B cell (primary cell): ENCODE data around the gene CPSF2.

Experiments
- EZH2 ChIP-seq: IDR thresholded peaks from 2 replicates; pipeline ENCODE4 v1.6.1; 2012; ENCODE audit warnings: borderline replicate concordance, low read depth, mild to moderate bottlenecking, moderate library complexity, low read length; ENCODE audit not compliant: insufficient read depth, poor library complexity, severe bottlenecking
- TF ChIP-seq, protein P1 (sequence below): fragments of 200-600 bp; IDR thresholded peaks from one replicate; pipeline ENCODE4 v1.8.0; 2022; ENCODE audit warnings: antibody characterized with exemption, mild to moderate bottlenecking

DNA sequence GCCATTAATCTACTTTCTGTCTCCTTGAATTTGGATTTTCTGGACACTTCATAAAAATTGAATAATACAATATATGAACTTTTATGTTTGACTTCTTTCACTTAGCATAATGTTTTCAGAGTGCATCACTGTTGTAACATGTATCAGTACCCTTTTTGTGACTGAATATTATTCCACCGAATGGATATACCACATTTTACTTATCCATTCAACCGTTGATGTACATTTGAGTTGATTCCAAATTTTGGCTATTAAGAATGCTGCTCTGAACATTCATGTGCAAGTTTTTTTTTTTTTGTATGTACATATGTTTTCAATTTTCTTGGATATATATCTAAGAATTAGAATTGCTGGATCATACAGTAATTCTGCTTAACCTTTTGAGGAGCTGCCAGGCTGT, 43.2 kb downstream of the CPSF2 start:
- TF ChIP-seq, protein P1, sequence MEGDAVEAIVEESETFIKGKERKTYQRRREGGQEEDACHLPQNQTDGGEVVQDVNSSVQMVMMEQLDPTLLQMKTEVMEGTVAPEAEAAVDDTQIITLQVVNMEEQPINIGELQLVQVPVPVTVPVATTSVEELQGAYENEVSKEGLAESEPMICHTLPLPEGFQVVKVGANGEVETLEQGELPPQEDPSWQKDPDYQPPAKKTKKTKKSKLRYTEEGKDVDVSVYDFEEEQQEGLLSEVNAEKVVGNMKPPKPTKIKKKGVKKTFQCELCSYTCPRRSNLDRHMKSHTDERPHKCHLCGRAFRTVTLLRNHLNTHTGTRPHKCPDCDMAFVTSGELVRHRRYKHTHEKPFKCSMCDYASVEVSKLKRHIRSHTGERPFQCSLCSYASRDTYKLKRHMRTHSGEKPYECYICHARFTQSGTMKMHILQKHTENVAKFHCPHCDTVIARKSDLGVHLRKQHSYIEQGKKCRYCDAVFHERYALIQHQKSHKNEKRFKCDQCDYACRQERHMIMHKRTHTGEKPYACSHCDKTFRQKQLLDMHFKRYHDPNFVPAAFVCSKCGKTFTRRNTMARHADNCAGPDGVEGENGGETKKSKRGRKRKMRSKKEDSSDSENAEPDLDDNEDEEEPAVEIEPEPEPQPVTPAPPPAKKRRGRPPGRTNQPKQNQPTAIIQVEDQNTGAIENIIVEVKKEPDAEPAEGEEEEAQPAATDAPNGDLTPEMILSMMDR, result no peak
- no peak for TF ChIP-seq EZH2
